ENCODE data around the gene RNF182.

DNA sequence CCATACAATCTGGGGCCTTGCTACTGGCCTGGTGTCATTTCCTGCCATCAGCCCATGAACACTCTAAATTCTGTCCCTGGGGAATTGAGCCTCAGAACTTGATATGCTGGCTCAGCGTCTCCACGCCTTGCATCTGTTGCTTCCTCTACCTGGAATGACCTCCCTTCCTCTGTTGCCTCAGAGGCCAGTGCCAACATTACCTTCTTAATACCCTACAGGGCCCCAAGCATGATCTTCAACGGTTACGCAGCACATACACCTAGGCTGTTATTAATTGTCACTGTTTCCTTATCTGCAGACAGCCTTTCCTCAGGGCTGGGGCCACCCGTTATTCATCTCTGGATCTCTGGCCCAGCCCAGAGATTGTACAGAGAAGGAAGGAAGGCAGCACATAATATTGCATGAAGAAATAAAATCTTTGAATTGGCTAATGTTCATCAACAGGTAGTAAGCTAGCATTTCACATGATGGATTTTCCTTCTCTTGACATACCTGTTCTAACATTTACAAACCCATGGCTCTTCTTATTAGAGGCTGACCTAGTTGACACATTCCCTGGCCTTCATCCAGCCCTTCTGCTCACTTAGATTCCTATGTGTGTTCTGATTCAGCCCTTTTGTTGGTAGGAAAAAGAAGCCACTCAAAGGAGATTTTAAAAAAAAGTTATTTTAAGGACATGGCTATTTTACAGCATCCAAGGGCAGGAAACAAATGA is 8.4 kb upstream of the RNF182 start:
- TF ChIP-seq, protein P1, sequence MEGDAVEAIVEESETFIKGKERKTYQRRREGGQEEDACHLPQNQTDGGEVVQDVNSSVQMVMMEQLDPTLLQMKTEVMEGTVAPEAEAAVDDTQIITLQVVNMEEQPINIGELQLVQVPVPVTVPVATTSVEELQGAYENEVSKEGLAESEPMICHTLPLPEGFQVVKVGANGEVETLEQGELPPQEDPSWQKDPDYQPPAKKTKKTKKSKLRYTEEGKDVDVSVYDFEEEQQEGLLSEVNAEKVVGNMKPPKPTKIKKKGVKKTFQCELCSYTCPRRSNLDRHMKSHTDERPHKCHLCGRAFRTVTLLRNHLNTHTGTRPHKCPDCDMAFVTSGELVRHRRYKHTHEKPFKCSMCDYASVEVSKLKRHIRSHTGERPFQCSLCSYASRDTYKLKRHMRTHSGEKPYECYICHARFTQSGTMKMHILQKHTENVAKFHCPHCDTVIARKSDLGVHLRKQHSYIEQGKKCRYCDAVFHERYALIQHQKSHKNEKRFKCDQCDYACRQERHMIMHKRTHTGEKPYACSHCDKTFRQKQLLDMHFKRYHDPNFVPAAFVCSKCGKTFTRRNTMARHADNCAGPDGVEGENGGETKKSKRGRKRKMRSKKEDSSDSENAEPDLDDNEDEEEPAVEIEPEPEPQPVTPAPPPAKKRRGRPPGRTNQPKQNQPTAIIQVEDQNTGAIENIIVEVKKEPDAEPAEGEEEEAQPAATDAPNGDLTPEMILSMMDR (IDR thresholded peaks at IDR 0.05; ENCODE audit: low read depth, low read length): no peak
- TF ChIP-seq EZH2phosphoT487 (IDR thresholded peaks at IDR 0.05; ENCODE audit: low read depth): no peak

Measured in OCI-LY3 (cell line).